ENCODE data around the gene KCNQ4. TPM values are rescaled to one million over a fixed set of nuclear protein-coding genes. Genes with fewer than 3 reads are reported as not detected.

Gene KCNQ4
- total RNA-seq, 1 experiment from 2014 or later: 0.81 TPM

DNA sequence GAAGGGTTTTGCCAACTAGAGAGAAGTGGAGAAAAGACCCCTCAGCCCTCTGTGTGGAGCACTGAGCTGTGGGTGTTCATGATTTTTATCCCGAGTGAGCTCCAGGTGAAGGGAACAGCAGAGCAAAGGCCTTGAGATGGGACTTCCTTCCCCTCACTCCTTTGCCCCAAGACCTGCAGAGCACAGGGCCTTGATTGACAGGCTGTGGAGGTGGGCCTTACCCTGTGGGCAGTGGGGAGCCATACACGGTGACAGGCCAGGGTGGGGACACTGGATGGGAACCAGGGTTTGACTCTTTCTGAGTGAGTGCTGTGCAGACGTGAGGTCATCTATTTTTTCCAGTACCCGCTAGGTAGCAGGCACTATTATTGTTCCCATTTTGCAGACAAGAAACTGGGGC is 10.5 kb downstream of the KCNQ4 start:
- no peaks in the 10 kb centered on the region for H4K20me1 ChIP-seq (ENCODE audit: insufficient read depth)
- H3K4me3 ChIP-seq: no peak overlapping the region
- intact Hi-C loops (cut with micrococcal nuclease; ENCODE audit: unreplicated experiment): no loop called here
- BruUV-seq (replicated peaks): no TSS peak
- ChIA-PET POLR2A (ENCODE audit: unreplicated experiment) (interaction anchor here (0.8 kb wide), 1 partner anchor 90 kb away, joined by 10 read pairs; no protein-coding TSS in a partner anchor), CTCF (no interaction called here)
- no peak for DNase-seq
- H3K79me2 ChIP-seq (ENCODE audit: low read depth): no peaks in the 10 kb centered on the region
- no peaks in the 10 kb centered on the region for H3K36me3 ChIP-seq (ENCODE audit: low read depth)
- H3F3A ChIP-seq (ENCODE audit: insufficient read depth, low read depth): no peaks in the 10 kb centered on the region; the same call in 1 of the 2 replicates
- H3K9me3 ChIP-seq (ENCODE audit: insufficient read depth, low read depth): no peaks in the 10 kb centered on the region
- H3K27me3 ChIP-seq (ENCODE audit: insufficient read depth, low read depth): no peaks in the 10 kb centered on the region
- H3K4me2 ChIP-seq: no peak overlapping the region
- TF ChIP-seq, protein P1, sequence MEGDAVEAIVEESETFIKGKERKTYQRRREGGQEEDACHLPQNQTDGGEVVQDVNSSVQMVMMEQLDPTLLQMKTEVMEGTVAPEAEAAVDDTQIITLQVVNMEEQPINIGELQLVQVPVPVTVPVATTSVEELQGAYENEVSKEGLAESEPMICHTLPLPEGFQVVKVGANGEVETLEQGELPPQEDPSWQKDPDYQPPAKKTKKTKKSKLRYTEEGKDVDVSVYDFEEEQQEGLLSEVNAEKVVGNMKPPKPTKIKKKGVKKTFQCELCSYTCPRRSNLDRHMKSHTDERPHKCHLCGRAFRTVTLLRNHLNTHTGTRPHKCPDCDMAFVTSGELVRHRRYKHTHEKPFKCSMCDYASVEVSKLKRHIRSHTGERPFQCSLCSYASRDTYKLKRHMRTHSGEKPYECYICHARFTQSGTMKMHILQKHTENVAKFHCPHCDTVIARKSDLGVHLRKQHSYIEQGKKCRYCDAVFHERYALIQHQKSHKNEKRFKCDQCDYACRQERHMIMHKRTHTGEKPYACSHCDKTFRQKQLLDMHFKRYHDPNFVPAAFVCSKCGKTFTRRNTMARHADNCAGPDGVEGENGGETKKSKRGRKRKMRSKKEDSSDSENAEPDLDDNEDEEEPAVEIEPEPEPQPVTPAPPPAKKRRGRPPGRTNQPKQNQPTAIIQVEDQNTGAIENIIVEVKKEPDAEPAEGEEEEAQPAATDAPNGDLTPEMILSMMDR (conservative IDR thresholded peaks at IDR 0.05): no peak
- no peak for TF ChIP-seq EZH2 (IDR thresholded peaks at IDR 0.05; ENCODE audit: low read depth)
- no peak overlapping the region for H2AFZ ChIP-seq
- H3K9me2 ChIP-seq (ENCODE audit: insufficient read depth): no peaks in the 10 kb centered on the region
- H3K4me1 ChIP-seq (replicated peaks; ENCODE audit: insufficient read depth): no peaks in the 10 kb centered on the region
- no peak overlapping the region for H3K27ac ChIP-seq

DNA sequence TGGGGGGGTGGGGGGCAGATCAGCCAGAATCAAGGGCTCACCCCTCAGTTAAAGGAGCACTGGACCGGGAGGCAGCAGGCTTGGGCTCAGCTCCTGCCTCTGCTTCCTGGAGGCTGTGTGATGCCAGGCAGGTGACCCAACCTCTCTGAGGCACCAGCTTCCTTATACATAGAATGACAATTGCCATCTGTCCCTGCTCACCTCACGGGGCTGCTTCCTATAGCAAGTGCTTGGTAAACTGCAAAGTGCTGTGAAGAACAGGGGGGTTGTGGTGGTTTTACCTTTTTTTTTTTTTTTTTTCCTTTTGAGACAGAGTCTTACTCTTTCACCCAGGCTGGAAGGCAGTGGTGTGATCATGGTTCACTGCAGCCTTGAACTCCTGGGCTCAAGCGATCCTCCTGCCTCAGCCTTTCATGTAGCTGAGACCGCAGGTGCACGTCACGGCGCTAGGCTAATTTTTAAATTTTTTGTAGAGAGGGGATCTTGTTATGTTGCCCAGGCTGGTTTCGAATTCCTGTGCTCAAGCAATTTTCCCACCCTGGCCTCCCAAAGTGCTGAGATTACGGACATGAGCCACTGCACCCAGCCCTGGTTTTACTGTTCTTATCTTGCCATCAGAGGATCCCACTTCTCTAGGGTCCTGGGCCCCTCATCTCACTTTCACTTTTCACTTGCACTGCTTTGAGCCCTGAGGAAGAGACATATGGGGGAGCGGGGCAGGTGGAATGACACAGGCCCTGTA is 11.6 kb downstream of the KCNQ4 start:
- H2AFZ ChIP-seq: no peak overlapping the region
- H4K20me1 ChIP-seq (ENCODE audit: insufficient read depth): no peaks in the 10 kb centered on the region

DNA sequence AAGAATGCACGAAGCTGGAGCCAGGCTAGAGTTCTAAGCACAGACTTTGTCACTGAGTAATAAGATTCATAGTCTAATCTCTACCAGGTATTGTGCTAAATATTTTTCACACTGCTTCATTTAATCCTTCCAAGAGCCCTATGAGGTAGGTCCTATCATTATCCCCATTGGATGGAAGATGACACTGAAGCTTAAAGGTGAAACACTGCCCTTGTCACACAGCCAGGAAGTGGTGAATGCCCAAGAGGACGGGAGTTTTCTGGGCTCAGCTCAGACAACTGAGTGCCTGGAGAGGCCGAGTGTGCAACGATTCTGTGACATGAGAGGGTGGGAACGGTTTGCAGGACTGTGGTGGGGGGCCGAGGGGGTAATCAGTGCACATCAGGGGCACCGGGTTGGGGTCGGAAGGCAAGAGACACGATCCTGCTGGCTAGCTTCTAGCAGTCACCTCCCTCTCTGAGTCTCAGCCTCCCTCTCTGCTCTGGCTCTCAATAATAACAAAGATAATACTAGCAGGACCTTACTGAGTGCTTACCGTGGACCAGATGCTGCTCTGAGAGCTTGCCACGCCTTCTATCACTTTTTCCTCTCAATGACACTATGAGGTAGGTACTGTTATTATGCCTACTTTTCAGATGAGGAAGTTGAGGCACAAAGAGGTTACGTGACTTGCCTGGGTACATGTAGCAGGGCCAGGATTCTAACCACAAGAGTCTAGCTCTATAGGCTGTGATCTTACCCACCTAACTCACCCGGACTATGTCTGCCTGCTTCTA is 12.4 kb downstream of the KCNQ4 start:
- no peak for DNase-seq
- POLR2A ChIA-PET (ENCODE audit: unreplicated experiment): no interaction called here
- no peak overlapping the region for H3K4me2 ChIP-seq
- H3K36me3 ChIP-seq (ENCODE audit: low read depth): no peaks in the 10 kb centered on the region
- H4K20me1 ChIP-seq (ENCODE audit: insufficient read depth): no peaks in the 10 kb centered on the region
- peaks cover 6% of the 10 kb centered on the region for H3F3A ChIP-seq (ENCODE audit: insufficient read depth, low read depth)
- TF ChIP-seq, protein P1 (conservative IDR thresholded peaks at IDR 0.05): no peak
- TF ChIP-seq EZH2 (IDR thresholded peaks at IDR 0.05; ENCODE audit: low read depth): no peak
- intact Hi-C loops (cut with micrococcal nuclease; ENCODE audit: unreplicated experiment): no loop called here
- no peaks in the 10 kb centered on the region for H3K9me3 ChIP-seq (ENCODE audit: insufficient read depth, low read depth)
- CTCF ChIA-PET: interaction anchor here (0.5 to 0.7 kb wide), 2 partner anchors 168 to 1736 kb away, joined by 3 to 11 read pairs; no protein-coding TSS in a partner anchor
- peaks cover 3% of the 10 kb centered on the region for H3K4me1 ChIP-seq (replicated peaks; ENCODE audit: insufficient read depth)
- BruUV-seq (replicated peaks): no TSS peak
- no peaks in the 10 kb centered on the region for H3K9me2 ChIP-seq (ENCODE audit: insufficient read depth)
- H3K27me3 ChIP-seq (ENCODE audit: insufficient read depth, low read depth): no peaks in the 10 kb centered on the region
- no peak overlapping the region for H2AFZ ChIP-seq
- no peaks in the 10 kb centered on the region for H3K79me2 ChIP-seq (ENCODE audit: low read depth)
- H3K4me3 ChIP-seq: no peak overlapping the region
- H3K27ac ChIP-seq: no peak overlapping the region

More for the DNA sequence above, 11.6 kb downstream of the KCNQ4 start:
- H3K9me2 ChIP-seq (ENCODE audit: insufficient read depth): no peaks in the 10 kb centered on the region
- TF ChIP-seq, protein P1 (conservative IDR thresholded peaks at IDR 0.05): no peak
- no peak for TF ChIP-seq EZH2 (IDR thresholded peaks at IDR 0.05; ENCODE audit: low read depth)
- H3K27me3 ChIP-seq (ENCODE audit: insufficient read depth, low read depth): no peaks in the 10 kb centered on the region
- H3K4me1 ChIP-seq (replicated peaks; ENCODE audit: insufficient read depth): no peaks in the 10 kb centered on the region
- intact Hi-C loops (cut with micrococcal nuclease; ENCODE audit: unreplicated experiment): no loop called here
- no peak overlapping the region for H3K4me2 ChIP-seq
- H3F3A ChIP-seq (ENCODE audit: insufficient read depth, low read depth): no peaks in the 10 kb centered on the region; the same call in 1 of the 2 replicates
- H3K27ac ChIP-seq: no peak overlapping the region
- H3K9me3 ChIP-seq (ENCODE audit: insufficient read depth, low read depth): no peaks in the 10 kb centered on the region
- H3K79me2 ChIP-seq (ENCODE audit: low read depth): no peaks in the 10 kb centered on the region
- no peak overlapping the region for H3K4me3 ChIP-seq
- no peaks in the 10 kb centered on the region for H3K36me3 ChIP-seq (ENCODE audit: low read depth)
- no TSS peak for BruUV-seq (replicated peaks)
- CTCF ChIA-PET: interaction anchor here (0.5 to 0.7 kb wide), 2 partner anchors 169 to 1736 kb away, joined by 3 to 11 read pairs; no protein-coding TSS in a partner anchor
- POLR2A ChIA-PET (ENCODE audit: unreplicated experiment): no interaction called here
- no peak for DNase-seq

All from PC-9 (cell line).